ACHN (cell line): ENCODE results near the gene KCNH2.
"Not testable (repeated sequence)": the region's sequence is repeated elsewhere in the genome, so short reads cannot be mapped to it uniquely, and the experiment has no call there.

ENCODE experiments used
- DNase-seq: peaks from one replicate; pipeline ENCODE4 v3.0.0-alpha.2; 2015
- in situ Hi-C: cut with HindIII; loops from 2 replicates; pipeline ENCODE4 v1.10.0; 2017; ENCODE audit warnings: low sequenced_read_pairs, low pct_ligation_motif_present, low pct_unique_long_range_greater_than_20kb

The KCNH2 gene

GRCh38 chr7:150927157-150927955 lies 50.8 kb downstream of the KCNH2 start:
- DNase-seq = no peak
- in situ Hi-C loops = no loop called here

- in situ Hi-C loops = no loop called here
- DNase-seq = no peak
Observed at GRCh38 chr7:150926066-150926465, 52.1 kb downstream of the KCNH2 start.

DNA sequence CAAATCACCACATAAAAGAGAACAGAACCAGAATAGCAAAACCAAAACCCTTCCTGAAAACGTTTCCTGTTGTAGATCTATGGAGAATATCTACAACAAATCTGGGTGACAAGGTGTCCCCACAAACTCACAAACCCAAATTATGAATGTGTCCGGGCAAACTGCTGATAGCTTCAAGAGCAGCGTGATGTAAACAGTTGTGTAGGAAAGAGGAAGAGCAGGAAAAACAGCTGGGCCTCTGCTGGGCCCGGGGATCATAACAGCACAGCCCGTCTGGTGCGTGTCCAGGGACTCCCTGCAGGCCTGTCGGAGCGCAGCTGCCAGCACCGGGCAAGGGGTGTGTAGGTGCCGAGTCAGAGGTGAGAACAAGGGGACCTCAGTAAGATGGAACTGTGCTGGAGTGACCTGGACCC lies 53.7 kb downstream of the KCNH2 start:
- no peak for DNase-seq
- in situ Hi-C loops = no loop called here

DNA sequence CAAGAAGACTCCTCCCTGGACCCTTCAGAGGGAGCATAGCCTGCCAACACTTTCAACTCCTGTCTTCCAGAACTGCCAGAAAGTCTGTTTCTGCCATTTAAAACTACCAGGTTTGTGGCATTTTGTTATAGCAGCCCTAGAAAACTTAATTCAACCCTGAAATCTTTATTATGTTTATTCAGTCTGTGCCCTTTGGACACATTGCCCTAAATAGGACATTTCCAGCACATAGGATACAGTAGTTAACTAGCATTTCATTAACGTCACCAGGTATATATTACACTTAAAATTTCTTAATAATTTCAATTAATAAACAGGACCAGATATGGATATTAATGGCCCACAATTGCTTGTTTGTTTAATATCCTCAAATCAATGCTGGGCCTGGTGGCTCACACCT lies 54.3 kb downstream of the KCNH2 start:
- in situ Hi-C loops = no loop called here
- DNase-seq = no peak

GRCh38 chr7:150923196-150923595 lies 54.9 kb downstream of the KCNH2 start:
- no peak for DNase-seq
- in situ Hi-C loops = no loop called here

DNA sequence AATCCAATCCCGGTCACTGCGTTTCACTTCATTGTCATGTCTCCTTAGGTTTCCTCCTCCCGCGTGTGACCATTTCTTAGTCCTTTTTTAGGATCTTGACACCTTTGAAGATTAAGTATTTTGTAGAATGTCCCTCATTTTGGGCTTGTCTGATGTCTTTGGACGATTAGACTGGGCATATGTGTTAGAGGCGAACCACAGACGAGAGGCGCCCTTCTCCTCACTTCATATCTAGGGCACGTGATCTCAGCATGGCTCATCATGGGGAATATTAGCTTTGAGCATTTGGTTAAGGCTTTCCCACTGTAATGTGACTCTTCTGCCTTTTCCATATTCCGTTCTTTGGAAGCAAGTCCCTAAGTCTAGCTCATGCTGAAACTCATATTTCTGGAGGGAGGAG lies 59.0 kb downstream of the KCNH2 start:
- in situ Hi-C loops = no loop called here
- DNase-seq = no peak

DNA sequence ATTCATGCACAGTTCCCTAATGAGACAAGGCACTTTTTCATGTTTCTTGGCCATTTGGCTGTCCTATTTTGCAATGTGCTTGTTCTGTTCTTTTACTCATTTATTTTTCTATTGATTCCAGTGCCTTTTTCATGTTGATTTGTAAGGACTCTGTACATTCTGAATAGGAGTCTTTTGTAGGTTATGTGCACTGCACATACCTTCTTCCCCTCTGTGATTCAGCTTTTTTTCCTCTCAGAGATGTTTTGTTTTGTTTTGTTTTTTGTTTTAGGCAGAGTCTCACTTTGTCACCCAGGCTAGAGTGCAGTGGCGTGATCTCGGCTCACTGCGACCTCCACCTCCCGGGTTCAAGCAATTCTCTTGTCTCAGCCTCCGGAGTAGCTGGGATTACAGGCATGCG lies 59.7 kb downstream of the KCNH2 start:
- in situ Hi-C loops = no loop called here
- no peak for DNase-seq

GRCh38 chr7:150917969-150918368 lies 60.2 kb downstream of the KCNH2 start:
- in situ Hi-C loops = no loop called here
- no peak for DNase-seq

- in situ Hi-C loops = no loop called here
- no peak for DNase-seq
Observed at GRCh38 chr7:150916670-150917069, 61.5 kb downstream of the KCNH2 start.

DNA sequence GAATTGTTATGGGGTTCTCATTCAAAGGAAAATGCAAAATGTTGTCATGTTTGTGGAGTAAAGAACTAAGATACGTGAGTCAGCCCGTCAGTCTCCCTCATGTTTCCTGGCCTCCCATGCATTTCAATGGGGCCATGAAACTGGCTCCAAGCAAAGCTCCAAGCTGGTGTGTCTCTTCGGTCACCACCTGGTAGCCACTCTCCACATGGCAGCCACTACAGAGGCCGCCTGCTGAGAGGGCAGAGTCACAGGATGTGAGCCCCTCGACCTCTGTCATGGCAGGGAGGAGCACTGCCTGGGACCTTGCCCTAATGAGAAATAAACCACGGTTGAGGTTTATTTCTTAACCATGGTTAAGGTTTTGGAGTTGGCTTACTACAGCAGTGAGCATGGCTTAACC lies 63.2 kb downstream of the KCNH2 start:
- in situ Hi-C loops = no loop called here

GRCh38 chr7:150914196-150914595 lies 63.9 kb downstream of the KCNH2 start:
- in situ Hi-C loops = no loop called here
- no peak for DNase-seq

More for the DNA sequence above, 63.2 kb downstream of the KCNH2 start:
- DNase-seq = no peak

GRCh38 chr7:150912427-150912826 lies 65.7 kb downstream of the KCNH2 start:
- no peak for DNase-seq
- in situ Hi-C loops = no loop called here

GRCh38 chr7:150911590-150912267 lies 66.4 kb downstream of the KCNH2 start:
- DNase-seq = no peak
- in situ Hi-C loops = no loop called here

- DNase-seq = no peak
- in situ Hi-C loops = no loop called here
Observed at GRCh38 chr7:150910996-150911422, 67.1 kb downstream of the KCNH2 start.

- DNase-seq, in situ Hi-C loops: not testable (repeated sequence)
Observed at GRCh38 chr7:150910305-150910995, 67.7 kb downstream of the KCNH2 start.

- no peak for DNase-seq
- in situ Hi-C loops = no loop called here
Observed at GRCh38 chr7:150909200-150909995, 68.7 kb downstream of the KCNH2 start.

DNA sequence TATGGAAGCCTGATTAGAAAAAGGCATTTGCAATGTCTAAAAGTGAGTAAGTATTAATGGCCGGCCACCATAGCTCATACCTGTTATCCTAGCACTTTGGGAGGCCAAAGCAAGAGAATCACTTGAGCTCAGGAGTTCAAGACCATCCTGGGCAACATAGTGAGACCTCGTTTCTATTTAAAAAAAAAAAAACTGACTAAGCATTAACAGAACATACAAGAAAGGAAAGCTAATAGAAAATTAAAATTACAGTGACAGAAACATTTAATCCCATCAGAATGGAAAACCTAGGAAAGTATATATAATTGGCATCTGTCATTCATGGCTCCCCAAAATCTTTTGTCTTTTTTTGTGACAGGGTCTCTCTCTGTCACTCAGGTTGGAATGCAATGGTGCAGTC lies 69.9 kb downstream of the KCNH2 start:
- no peak for DNase-seq
- in situ Hi-C loops = no loop called here

- in situ Hi-C loops = no loop called here
- DNase-seq = no peak
Observed at GRCh38 chr7:150904011-150904909, 73.9 kb downstream of the KCNH2 start.
